ENCODE measurements around the gene TDRD10. TPM values are rescaled to one million over a fixed set of nuclear protein-coding genes. Genes with fewer than 3 reads are reported as not detected.

TDRD10 gene
- total RNA-seq, 1 experiment from 2014 or later, result 0.31 TPM

GRCh38 chr1:154500533-154500932 lies 1.5 kb upstream of the TDRD10 start:
- H2BK120ac ChIP-seq (ENCODE audit: low read depth, low read length, poor library complexity, severe bottlenecking), result no peak overlapping the region
- H3K9ac ChIP-seq (ENCODE audit: extremely low read depth, insufficient read length, low read length), result no peak overlapping the region
- H3K4ac ChIP-seq (ENCODE audit: low read depth, low read length), result no peak overlapping the region
- Mint-ChIP-seq H3K9me3 (peaks cover 2 to 8% of the 10 kb centered on the region in 2 experiments; a peak in 4 of 5 replicates), H3K27ac (no peak overlapping the region), H3K4me1 (peaks cover 4 to 7% of the 10 kb centered on the region in 2 experiments), H3K36me3 (ENCODE audit: insufficient read depth in 1 of 3, low read depth in 3 of 3) (no peaks in the 10 kb centered on the region), H3K27me3 (ENCODE audit: low read depth) (peaks cover 70% of the 10 kb centered on the region), H3K4me3 (no peak overlapping the region)
- no peaks in the 10 kb centered on the region for H4K20me1 ChIP-seq (ENCODE audit: control insufficient read depth, insufficient read depth, insufficient read length)
- no peak overlapping the region for H3K56ac ChIP-seq (ENCODE audit: insufficient read length, low read depth, low read length)
- no peak overlapping the region for H3K27ac ChIP-seq (ENCODE audit: insufficient read length, low read depth, low read length)
- H3K23ac ChIP-seq (ENCODE audit: insufficient read length, low read depth, low read length), result no peak overlapping the region
- H3K4me2 ChIP-seq (ENCODE audit: insufficient read depth, insufficient read length, low read length), result no peak overlapping the region
- TF ChIP-seq CTCF (conservative IDR thresholded peaks at IDR 0.05), result no peak
- H3K23me2 ChIP-seq (ENCODE audit: insufficient read length, low read depth, low read length, poor library complexity, severe bottlenecking), result peaks cover 3% of the 10 kb centered on the region
- no peak overlapping the region for H3T11ph ChIP-seq (ENCODE audit: low read length)
- no peaks in the 10 kb centered on the region for H3K9me3 ChIP-seq (ENCODE audit: control insufficient read depth, low read depth, low read length)
- H3K18ac ChIP-seq (ENCODE audit: insufficient read length, low read depth, low read length), result no peak overlapping the region
- no peak overlapping the region for H3K14ac ChIP-seq (ENCODE audit: insufficient read depth, low read length)
- no peaks in the 10 kb centered on the region for H3K79me1 ChIP-seq (ENCODE audit: insufficient read depth, low read depth, low read length, poor library complexity, severe bottlenecking)
- no peak overlapping the region for H4K91ac ChIP-seq (ENCODE audit: insufficient read length, low read depth, low read length)
- H2AK5ac ChIP-seq (ENCODE audit: insufficient read length, low read length), result no peak overlapping the region
- H4K5ac ChIP-seq (ENCODE audit: insufficient read length, low read depth, low read length), result no peak overlapping the region
- no peak overlapping the region for H2BK15ac ChIP-seq (ENCODE audit: low read depth, low read length)
- WGBS (ENCODE audit: extremely low coverage, insufficient read length, low lambda C conversion rate), result no CpG with 5 or more reads among the region's 8 CpGs
- H2AFZ ChIP-seq (ENCODE audit: low read length), result no peak overlapping the region
- no peak overlapping the region for H4K8ac ChIP-seq (replicated peaks; ENCODE audit: insufficient read length, low read depth, low read length)
- no peaks in the 10 kb centered on the region for H3K79me2 ChIP-seq (ENCODE audit: insufficient read depth, low read length)
- DNase-seq, result no peak
- no peak overlapping the region for H2BK12ac ChIP-seq (ENCODE audit: insufficient read length, low read depth, low read length)
- no peaks in the 10 kb centered on the region for H3K4me1 ChIP-seq (ENCODE audit: insufficient read depth, low read length)
- no peak overlapping the region for H2BK5ac ChIP-seq (ENCODE audit: insufficient read length, low read length)
- peaks cover 42% of the 10 kb centered on the region for H3K27me3 ChIP-seq (ENCODE audit: insufficient read depth, low read length)
- H2BK20ac ChIP-seq (ENCODE audit: low read depth, low read length, poor library complexity, severe bottlenecking), result no peak overlapping the region
